ENCODE results near the gene PPP1CA.

PPP1CA gene

DNA sequence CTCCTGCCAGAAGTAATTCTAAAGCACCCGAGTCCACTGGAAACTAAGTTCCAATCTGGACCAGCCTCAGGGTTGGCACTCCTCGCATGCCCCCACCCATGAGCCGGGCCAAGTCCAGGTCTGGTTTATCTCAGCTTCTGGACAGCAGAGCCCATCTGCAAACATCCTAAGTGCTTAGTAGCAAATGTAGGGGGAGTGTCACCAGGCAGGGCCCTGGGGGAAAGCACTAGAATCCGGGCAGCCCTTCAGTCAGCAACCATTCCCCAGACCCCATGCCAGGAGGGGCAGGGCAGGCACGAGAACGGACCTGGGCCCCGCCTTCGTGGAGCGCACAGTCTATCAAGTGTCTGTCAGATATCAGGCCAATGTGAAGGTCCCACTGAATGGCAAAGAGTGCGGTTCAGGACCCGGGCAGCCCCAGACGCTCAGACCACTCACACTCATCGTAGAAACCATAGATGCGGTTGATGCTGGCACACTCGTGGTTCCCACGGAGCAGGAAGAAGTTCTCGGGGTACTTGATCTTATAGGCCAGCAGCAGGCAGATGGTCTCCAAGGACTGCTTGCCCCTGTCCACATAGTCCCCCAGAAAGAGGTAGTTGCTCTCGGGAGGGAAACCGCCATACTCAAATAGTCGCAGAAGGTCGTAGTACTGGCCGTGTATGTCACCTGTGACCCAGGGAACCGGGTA, 1.3 kb downstream of the PPP1CA start:
- Histone ChIP-seq H3K27ac (no peak overlapping the region; the same call in 1 of the 2 replicates), H3K27me3 (ENCODE audit: insufficient read depth, low read depth) (no peaks in the 10 kb centered on the region), H3K4me3 (IDR thresholded peaks at IDR 0.05; ENCODE audit: insufficient read depth, low read depth, low read length) (no peak overlapping the region), H3K79me2 (ENCODE audit: insufficient read depth, low read depth) (peaks cover 13% of the 10 kb centered on the region), H4K20me1 (ENCODE audit: insufficient read depth) (no peaks in the 10 kb centered on the region), H3K36me3 (ENCODE audit: insufficient read depth) (no peaks in the 10 kb centered on the region), H3K9ac (peak overlapping the region; percentile 67; the same call in 1 of the 2 replicates), H3K4me1 (ENCODE audit: low read depth, poor library complexity, severe bottlenecking) (peaks cover 7% of the 10 kb centered on the region), H2AFZ (ENCODE audit: low read depth) (no peak overlapping the region), H3K4me2 (peak overlapping the region; percentile 82; the same call in 1 of the 2 replicates)
- TF ChIP-seq, protein P1, sequence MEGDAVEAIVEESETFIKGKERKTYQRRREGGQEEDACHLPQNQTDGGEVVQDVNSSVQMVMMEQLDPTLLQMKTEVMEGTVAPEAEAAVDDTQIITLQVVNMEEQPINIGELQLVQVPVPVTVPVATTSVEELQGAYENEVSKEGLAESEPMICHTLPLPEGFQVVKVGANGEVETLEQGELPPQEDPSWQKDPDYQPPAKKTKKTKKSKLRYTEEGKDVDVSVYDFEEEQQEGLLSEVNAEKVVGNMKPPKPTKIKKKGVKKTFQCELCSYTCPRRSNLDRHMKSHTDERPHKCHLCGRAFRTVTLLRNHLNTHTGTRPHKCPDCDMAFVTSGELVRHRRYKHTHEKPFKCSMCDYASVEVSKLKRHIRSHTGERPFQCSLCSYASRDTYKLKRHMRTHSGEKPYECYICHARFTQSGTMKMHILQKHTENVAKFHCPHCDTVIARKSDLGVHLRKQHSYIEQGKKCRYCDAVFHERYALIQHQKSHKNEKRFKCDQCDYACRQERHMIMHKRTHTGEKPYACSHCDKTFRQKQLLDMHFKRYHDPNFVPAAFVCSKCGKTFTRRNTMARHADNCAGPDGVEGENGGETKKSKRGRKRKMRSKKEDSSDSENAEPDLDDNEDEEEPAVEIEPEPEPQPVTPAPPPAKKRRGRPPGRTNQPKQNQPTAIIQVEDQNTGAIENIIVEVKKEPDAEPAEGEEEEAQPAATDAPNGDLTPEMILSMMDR (conservative IDR thresholded peaks at IDR 0.05; ENCODE audit: low read depth, low read length), result no peak

- H3K4me3 ChIP-seq (IDR thresholded peaks at IDR 0.05; ENCODE audit: insufficient read depth, low read depth, low read length), result no peak overlapping the region
- no peaks in the 10 kb centered on the region for H3K36me3 ChIP-seq (ENCODE audit: insufficient read depth)
- peaks cover 13% of the 10 kb centered on the region for H3K79me2 ChIP-seq (ENCODE audit: insufficient read depth, low read depth)
Measured at GRCh38 chr11:67398661-67399563, 2.7 kb downstream of the PPP1CA start.

GRCh38 chr11:67397986-67398660, 3.5 kb downstream of the PPP1CA start:
- Histone ChIP-seq H3K36me3 (ENCODE audit: insufficient read depth) (no peaks in the 10 kb centered on the region), H3K27ac (no peak overlapping the region), H4K20me1 (ENCODE audit: insufficient read depth) (no peaks in the 10 kb centered on the region), H3K4me3 (IDR thresholded peaks at IDR 0.05; ENCODE audit: insufficient read depth, low read depth, low read length) (no peak overlapping the region), H2AFZ (ENCODE audit: low read depth) (no peak overlapping the region), H3K9ac (no peak overlapping the region), H3K4me1 (ENCODE audit: low read depth, poor library complexity, severe bottlenecking) (peaks cover 7% of the 10 kb centered on the region), H3K27me3 (ENCODE audit: insufficient read depth, low read depth) (no peaks in the 10 kb centered on the region), H3K4me2 (no peak overlapping the region), H3K79me2 (ENCODE audit: insufficient read depth, low read depth) (peaks cover 13% of the 10 kb centered on the region)
- TF ChIP-seq, protein P1 (conservative IDR thresholded peaks at IDR 0.05; ENCODE audit: low read depth, low read length), result no peak

More at GRCh38 chr11:67398661-67399563, 2.7 kb downstream of the PPP1CA start:
- Histone ChIP-seq H3K27ac (no peak overlapping the region), H3K4me2 (no peak overlapping the region), H3K27me3 (ENCODE audit: insufficient read depth, low read depth) (no peaks in the 10 kb centered on the region), H4K20me1 (ENCODE audit: insufficient read depth) (no peaks in the 10 kb centered on the region), H2AFZ (ENCODE audit: low read depth) (no peak overlapping the region), H3K9ac (no peak overlapping the region), H3K4me1 (ENCODE audit: low read depth, poor library complexity, severe bottlenecking) (peaks cover 7% of the 10 kb centered on the region)
- TF ChIP-seq, protein P1 (conservative IDR thresholded peaks at IDR 0.05; ENCODE audit: low read depth, low read length), result no peak

DNA sequence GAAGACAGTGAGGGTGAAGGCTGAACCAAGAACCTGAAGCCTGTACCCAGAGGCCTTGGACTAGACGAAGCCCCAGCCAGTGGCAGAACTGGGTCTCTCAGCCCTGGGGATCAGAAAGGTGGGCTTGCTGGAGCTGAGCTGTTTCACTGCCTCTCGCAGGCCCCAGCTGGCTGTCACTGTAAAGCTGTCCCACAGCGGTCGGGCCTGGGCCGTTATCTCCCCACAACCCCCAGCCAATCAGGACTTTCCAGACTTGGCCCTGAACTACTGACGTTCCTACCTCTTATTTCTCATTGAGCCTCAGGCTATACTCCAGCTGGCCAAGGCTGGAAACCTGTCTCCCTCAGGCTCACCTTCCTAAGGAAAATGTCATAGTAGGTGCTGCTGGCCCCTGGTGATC, 4.1 kb downstream of the PPP1CA start:
- Histone ChIP-seq H3K27ac (no peak overlapping the region), H2AFZ (ENCODE audit: low read depth) (no peak overlapping the region), H3K79me2 (ENCODE audit: insufficient read depth, low read depth) (peaks cover 16% of the 10 kb centered on the region), H3K36me3 (ENCODE audit: insufficient read depth) (no peaks in the 10 kb centered on the region), H3K4me2 (no peak overlapping the region), H3K27me3 (ENCODE audit: insufficient read depth, low read depth) (no peaks in the 10 kb centered on the region), H3K4me1 (ENCODE audit: low read depth, poor library complexity, severe bottlenecking) (peaks cover 10% of the 10 kb centered on the region), H4K20me1 (ENCODE audit: insufficient read depth) (no peaks in the 10 kb centered on the region), H3K4me3 (IDR thresholded peaks at IDR 0.05; ENCODE audit: insufficient read depth, low read depth, low read length) (no peak overlapping the region), H3K9ac (no peak overlapping the region)
- TF ChIP-seq, protein P1 (conservative IDR thresholded peaks at IDR 0.05; ENCODE audit: low read depth, low read length), result no peak
